CD4-positive, CD25-positive, alpha-beta regulatory T cell (primary cell): ENCODE results near the gene OR8K3. TPM values are rescaled to one million over a fixed set of nuclear protein-coding genes. Genes with fewer than 3 reads are reported as not detected.

Experiments used
- ATAC-seq, 2 donors: fragments of 150-1000 bp; cut with Tn5 transposase; one replicate each; pipeline ENCODE4 v1.10.0; 2021; ENCODE audit warnings: low read depth in 2 of 2, moderate number of reproducible peaks in 2 of 2, moderate library complexity in 1 of 2
- DNase-seq, 3 donors: peaks; one replicate each; pipeline versions ENCODE4 v3.0.0 to v3.0.0-alpha.2; 2012 to 2022; ENCODE audit warnings: mixed read lengths in 1 of 3
- H3K27ac ChIP-seq: one replicate; pipeline ENCODE4 v1.7.0; 2013; ENCODE audit warnings: mild to moderate bottlenecking, low read length; ENCODE audit not compliant: insufficient read depth, poor library complexity, severe bottlenecking
- H3K27me3 ChIP-seq: one replicate; pipeline ENCODE4 v1.7.0; 2013; ENCODE audit warnings: low read length; ENCODE audit not compliant: control insufficient read depth, insufficient read depth
- H3K36me3 ChIP-seq: one replicate; pipeline ENCODE4 v1.7.0; 2013; ENCODE audit warnings: mild to moderate bottlenecking, low read length, moderate library complexity; ENCODE audit not compliant: control insufficient read depth, insufficient read depth
- H3K4me1 ChIP-seq: 2 replicates; pipeline ENCODE4 v1.7.0; 2013; ENCODE audit warnings: mild to moderate bottlenecking, low read length; ENCODE audit not compliant: insufficient read depth, control insufficient read depth, poor library complexity, severe bottlenecking
- H3K4me3 ChIP-seq: one replicate; pipeline ENCODE4 v1.7.0; 2013; ENCODE audit warnings: low read depth, mild to moderate bottlenecking, low read length, moderate library complexity
- H3K9me3 ChIP-seq, 2 experiments: 1 replicate in 1 of 2; 2 replicates in 1 of 2; pipeline ENCODE4 v1.7.0; 2013; ENCODE audit warnings: low read length in 2 of 2, mild to moderate bottlenecking in 1 of 2, moderate library complexity in 1 of 2; ENCODE audit not compliant: control insufficient read depth in 2 of 2
- H3K27ac Mint-ChIP-seq, 3 donors: one replicate each; pipeline ENCODE4 v1.8.0; 2020 to 2022; ENCODE audit warnings: mild to moderate bottlenecking in 3 of 3, mixed read lengths in 3 of 3, moderate library complexity in 2 of 3
- H3K27me3 Mint-ChIP-seq: one replicate; pipeline ENCODE4 v1.8.0; 2022; ENCODE audit warnings: mild to moderate bottlenecking, mixed read lengths
- H3K36me3 Mint-ChIP-seq: one replicate; pipeline ENCODE4 v1.8.0; 2020; ENCODE audit warnings: mixed read lengths
- H3K4me1 Mint-ChIP-seq, 4 donors: one replicate each; pipeline ENCODE4 v1.8.0; 2020 to 2022; ENCODE audit warnings: mixed read lengths in 4 of 4, mild to moderate bottlenecking in 1 of 4
- H3K4me3 Mint-ChIP-seq, 4 donors: one replicate each; pipeline ENCODE4 v1.8.0; 2020 to 2022; ENCODE audit warnings: mild to moderate bottlenecking in 4 of 4, mixed read lengths in 4 of 4, moderate library complexity in 3 of 4
- H3K9me3 Mint-ChIP-seq, 7 donors: one replicate each; pipeline ENCODE4 v1.8.0; 2020 to 2022; ENCODE audit warnings: mixed read lengths in 7 of 7, mild to moderate bottlenecking in 3 of 7, moderate library complexity in 2 of 7
- polyA plus RNA-seq, 4 donors: library from polyadenylated mRNA; unstranded; fragments of 300-500 nt; fragmentation: Illumina TruSeq; gene quantifications; one replicate each; pipeline ENCODE4 v1.2.3, GENCODE V29; 2021
- total RNA-seq: library from RNA; stranded (reverse); gene quantifications from one replicate; pipeline ENCODE4 v1.2.3, GENCODE V29; 2022

OR8K3 gene
- total and polyA plus RNA-seq, 5 donors from 2014 or later: not detected

- H3K9me3 ChIP-seq: peaks cover 0 to 2% of the 10 kb centered on the region in 2 experiments
- peaks cover 0 to 31% (median 8%) of the 10 kb centered on the region in 7 donors for H3K9me3 Mint-ChIP-seq
- no peak overlapping the region for H3K4me3 ChIP-seq
- no peak overlapping the region for H3K27ac ChIP-seq
- no peaks in the 10 kb centered on the region for H3K36me3 ChIP-seq
- no peaks in the 10 kb centered on the region for H3K27me3 ChIP-seq
- ATAC-seq (no peak), DNase-seq (no peak)
- no peak overlapping the region for H3K4me3 Mint-ChIP-seq
- H3K4me1 Mint-ChIP-seq: no peaks in the 10 kb centered on the region
- no peaks in the 10 kb centered on the region for H3K4me1 ChIP-seq
- H3K27me3 Mint-ChIP-seq: no peaks in the 10 kb centered on the region
- no peak overlapping the region for H3K27ac Mint-ChIP-seq
- H3K36me3 Mint-ChIP-seq: no peaks in the 10 kb centered on the region
Measured at GRCh38 chr11:56340289-56340688, 25.3 kb downstream of the OR8K3 start.

GRCh38 chr11:56345739-56346138 lies 30.8 kb downstream of the OR8K3 start, which contains the start of gene OR8K1:
OR8K1 (plus strand) TSS chr11:56346039; CDS start chr11:56346039, 0 bp downstream.
- Mint-ChIP-seq H3K4me3 (no peak within 1 kb of the TSS), H3K27me3 (no peaks in the 10 kb centered on the region), H3K27ac (no peak within 1 kb of the TSS), H3K9me3 (peaks cover 0 to 19% (median 6%) of the 10 kb centered on the region in 7 donors), H3K36me3 (no peaks in the 10 kb centered on the region), H3K4me1 (no peaks in the 10 kb centered on the region)
- no peaks in the 10 kb centered on the region for H3K36me3 ChIP-seq
- DNase-seq (no peak), ATAC-seq (no peak)
- no peak within 1 kb of the TSS for H3K27ac ChIP-seq
- no peaks in the 10 kb centered on the region for H3K9me3 ChIP-seq
- H3K27me3 ChIP-seq: no peaks in the 10 kb centered on the region
- no peak within 1 kb of the TSS for H3K4me3 ChIP-seq
- H3K4me1 ChIP-seq: no peaks in the 10 kb centered on the region

- Histone ChIP-seq H3K9me3 (peaks cover 0 to 4% of the 10 kb centered on the region in 2 experiments), H3K4me3 (no peak within 1 kb of the TSS), H3K27me3 (no peaks in the 10 kb centered on the region), H3K36me3 (no peaks in the 10 kb centered on the region), H3K27ac (no peak within 1 kb of the TSS), H3K4me1 (no peaks in the 10 kb centered on the region)
- Mint-ChIP-seq H3K9me3 (peaks cover 0 to 20% (median 3%) of the 10 kb centered on the region in 7 donors), H3K27ac (no peak within 1 kb of the TSS), H3K36me3 (no peaks in the 10 kb centered on the region), H3K4me1 (no peaks in the 10 kb centered on the region), H3K4me3 (no peak within 1 kb of the TSS), H3K27me3 (no peaks in the 10 kb centered on the region)
- no peak for DNase-seq
- no peak for ATAC-seq
Measured at GRCh38 chr11:56353991-56354390, 39.0 kb downstream of the OR8K3 start, which contains the start of gene OR8J1. OR8J1 (plus strand) TSS chr11:56354291; CDS start chr11:56360247, 5,956 bp downstream.

Other genes starting within 250 kb of the OR8K3 start
- not detected for gene OR8I2, start 221.8 kb upstream of the OR8K3 start, total RNA-seq
- not detected for gene OR8I2, start 221.8 kb upstream of the OR8K3 start, polyA plus RNA-seq
- not detected for gene OR8H2, start 211.5 kb upstream of the OR8K3 start, total RNA-seq
- not detected for gene OR8H2, start 211.5 kb upstream of the OR8K3 start, polyA plus RNA-seq
- gene OR8H3, start 192.8 kb upstream of the OR8K3 start, total RNA-seq: not detected
- not detected for gene OR8H3, start 192.8 kb upstream of the OR8K3 start, polyA plus RNA-seq
- not detected for gene OR8J3, start 174.9 kb upstream of the OR8K3 start, total RNA-seq
- not detected for gene OR8J3, start 174.9 kb upstream of the OR8K3 start, polyA plus RNA-seq
- gene OR8K5, start 154.8 kb upstream of the OR8K3 start, total RNA-seq: not detected
- not detected for gene OR8K5, start 154.8 kb upstream of the OR8K3 start, polyA plus RNA-seq
- gene OR5J2, start 138.5 kb upstream of the OR8K3 start, total RNA-seq: not detected
- gene OR5J2, start 138.5 kb upstream of the OR8K3 start, polyA plus RNA-seq: not detected
- not detected for gene OR5T2, start 80.9 kb upstream of the OR8K3 start, total RNA-seq
- not detected for gene OR5T2, start 80.9 kb upstream of the OR8K3 start, polyA plus RNA-seq
- gene OR5T3, start 62.9 kb upstream of the OR8K3 start, total RNA-seq: not detected
- not detected for gene OR5T3, start 62.9 kb upstream of the OR8K3 start, polyA plus RNA-seq
- not detected for gene OR5T1, start 41.0 kb upstream of the OR8K3 start, total RNA-seq
- not detected for gene OR5T1, start 41.0 kb upstream of the OR8K3 start, polyA plus RNA-seq
- not detected for gene OR8H1, start 22.9 kb upstream of the OR8K3 start, total RNA-seq
- gene OR8H1, start 22.9 kb upstream of the OR8K3 start, polyA plus RNA-seq: not detected
- not detected for gene OR8K1, start 30.9 kb downstream of the OR8K3 start, total RNA-seq
- gene OR8K1, start 30.9 kb downstream of the OR8K3 start, polyA plus RNA-seq: not detected
- gene OR8J1, start 39.1 kb downstream of the OR8K3 start, total RNA-seq: not detected
- not detected for gene OR8J1, start 39.1 kb downstream of the OR8K3 start, polyA plus RNA-seq
- gene OR8U1, start 60.5 kb downstream of the OR8K3 start, total RNA-seq: not detected
- gene OR8U1, start 60.5 kb downstream of the OR8K3 start, polyA plus RNA-seq: not detected
- not detected for gene OR5AL1, start 97.6 kb downstream of the OR8K3 start, total RNA-seq
- gene OR5AL1, start 97.6 kb downstream of the OR8K3 start, polyA plus RNA-seq: not detected
- not detected for gene OR5M3, start 158.2 kb downstream of the OR8K3 start, total RNA-seq
- not detected for gene OR5M3, start 158.2 kb downstream of the OR8K3 start, polyA plus RNA-seq
- gene OR5M8, start 176.2 kb downstream of the OR8K3 start, total RNA-seq: not detected
- gene OR5M8, start 176.2 kb downstream of the OR8K3 start, polyA plus RNA-seq: not detected
- not detected for gene OR5M11, start 228.1 kb downstream of the OR8K3 start, total RNA-seq
- not detected for gene OR5M11, start 228.1 kb downstream of the OR8K3 start, polyA plus RNA-seq